Liver (tissue), 3 donors: ENCODE data around the gene ATOX1.
"Not testable (repeated sequence)": the region's sequence is repeated elsewhere in the genome, so short reads cannot be mapped to it uniquely, and the experiment has no call there.

ENCODE experiments used
- EGR1 ChIP-seq, 2 donors: IDR thresholded peaks; 2 replicates each; pipeline ENCODE4 v1.6.1; 2016 to 2018; ENCODE audit warnings: antibody characterized with exemption in 2 of 2, low read depth in 2 of 2
- GABPA ChIP-seq, 2 donors: IDR thresholded peaks in 1 of 2; conservative IDR thresholded peaks in 1 of 2; 2 replicates each; pipeline ENCODE4 v1.6.1; 2016; ENCODE audit warnings: antibody characterized with exemption in 2 of 2, mild to moderate bottlenecking in 1 of 2, moderate library complexity in 1 of 2
- HNF4A ChIP-seq, 2 donors: conservative IDR thresholded peaks; 2 replicates each; pipeline ENCODE4 v1.6.1; 2016; ENCODE audit warnings: antibody characterized with exemption in 2 of 2, mild to moderate bottlenecking in 2 of 2
- RAD21 ChIP-seq, 2 donors: IDR thresholded peaks; 2 replicates each; pipeline ENCODE4 v1.6.1; 2016; ENCODE audit warnings: antibody characterized with exemption in 2 of 2, mild to moderate bottlenecking in 2 of 2
- RXRA ChIP-seq, 2 donors: IDR thresholded peaks; 2 replicates each; pipeline ENCODE4 v1.6.1; 2017 to 2018; ENCODE audit warnings: antibody characterized with exemption in 2 of 2, mild to moderate bottlenecking in 1 of 2
- SP1 ChIP-seq: IDR thresholded peaks from 2 replicates; pipeline ENCODE4 v1.6.1; 2018; ENCODE audit warnings: antibody characterized with exemption, mild to moderate bottlenecking
- TAF1 ChIP-seq: conservative IDR thresholded peaks from 2 replicates; pipeline ENCODE4 v1.6.1; 2016; ENCODE audit warnings: antibody characterized with exemption, mild to moderate bottlenecking
- YY1 ChIP-seq: IDR thresholded peaks from 2 replicates; pipeline ENCODE4 v1.6.1; 2016; ENCODE audit warnings: antibody characterized with exemption, mild to moderate bottlenecking
- TF ChIP-seq, protein P1 (sequence below): fragments of 150-350 bp; IDR thresholded peaks from 2 replicates; pipeline ENCODE4 v1.5.1; 2017; ENCODE audit warnings: improper control_type of control experiment, low read depth, low read length; ENCODE audit not compliant: missing input control
- TF ChIP-seq, protein P2 (sequence below): IDR thresholded peaks from 2 replicates; pipeline ENCODE4 v1.6.1; 2016; ENCODE audit warnings: antibody characterized with exemption
- TF ChIP-seq, protein P3 (sequence below): IDR thresholded peaks from 2 replicates; pipeline ENCODE4 v1.6.1; 2016; ENCODE audit warnings: antibody characterized with exemption
- TF ChIP-seq, protein P4 (sequence below): IDR thresholded peaks from 2 replicates; pipeline ENCODE4 v1.6.1; 2016; ENCODE audit warnings: antibody characterized with exemption
- TF ChIP-seq, protein P5 (sequence below): IDR thresholded peaks from 2 replicates; pipeline ENCODE4 v1.6.1; 2016; ENCODE audit warnings: antibody characterized with exemption, mild to moderate bottlenecking
- donor health status: healthy.
- donor health status: healthy.

DNA sequence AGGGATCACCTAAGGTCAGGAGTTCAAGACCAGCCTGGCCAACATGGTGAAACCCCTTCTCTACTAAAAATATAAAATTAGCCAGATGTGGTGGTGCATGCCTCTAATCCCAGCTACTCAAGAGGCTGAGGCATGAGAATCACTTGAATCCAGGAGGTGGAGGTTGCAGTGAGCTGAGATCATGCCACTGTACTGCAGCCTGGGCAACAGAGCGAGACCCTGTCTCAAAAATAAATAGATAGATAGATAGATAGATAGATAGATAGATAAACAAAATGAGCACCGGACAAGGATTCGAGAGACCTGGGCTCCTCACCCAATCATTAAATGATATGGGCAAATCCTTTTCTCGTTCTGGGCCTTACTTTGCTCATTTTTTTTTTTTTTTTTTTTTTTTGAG is 60.4 kb downstream of the ATOX1 start:
- not testable (repeated sequence) for TF ChIP-seq EGR1 (IDR thresholded peaks at IDR 0.05; ENCODE audit: low read depth in 2 of 2); TAF1; SP1; GABPA (IDR thresholded peaks at IDR 0.05 in 1 of 2, conservative IDR thresholded peaks at IDR 0.05 in 1 of 2); RXRA (IDR thresholded peaks at IDR 0.05); HNF4A (conservative IDR thresholded peaks at IDR 0.05); YY1; RAD21 (IDR thresholded peaks at IDR 0.05)
- TF ChIP-seq, protein P1, sequence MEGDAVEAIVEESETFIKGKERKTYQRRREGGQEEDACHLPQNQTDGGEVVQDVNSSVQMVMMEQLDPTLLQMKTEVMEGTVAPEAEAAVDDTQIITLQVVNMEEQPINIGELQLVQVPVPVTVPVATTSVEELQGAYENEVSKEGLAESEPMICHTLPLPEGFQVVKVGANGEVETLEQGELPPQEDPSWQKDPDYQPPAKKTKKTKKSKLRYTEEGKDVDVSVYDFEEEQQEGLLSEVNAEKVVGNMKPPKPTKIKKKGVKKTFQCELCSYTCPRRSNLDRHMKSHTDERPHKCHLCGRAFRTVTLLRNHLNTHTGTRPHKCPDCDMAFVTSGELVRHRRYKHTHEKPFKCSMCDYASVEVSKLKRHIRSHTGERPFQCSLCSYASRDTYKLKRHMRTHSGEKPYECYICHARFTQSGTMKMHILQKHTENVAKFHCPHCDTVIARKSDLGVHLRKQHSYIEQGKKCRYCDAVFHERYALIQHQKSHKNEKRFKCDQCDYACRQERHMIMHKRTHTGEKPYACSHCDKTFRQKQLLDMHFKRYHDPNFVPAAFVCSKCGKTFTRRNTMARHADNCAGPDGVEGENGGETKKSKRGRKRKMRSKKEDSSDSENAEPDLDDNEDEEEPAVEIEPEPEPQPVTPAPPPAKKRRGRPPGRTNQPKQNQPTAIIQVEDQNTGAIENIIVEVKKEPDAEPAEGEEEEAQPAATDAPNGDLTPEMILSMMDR = not testable (repeated sequence)
- TF ChIP-seq, protein P2, sequence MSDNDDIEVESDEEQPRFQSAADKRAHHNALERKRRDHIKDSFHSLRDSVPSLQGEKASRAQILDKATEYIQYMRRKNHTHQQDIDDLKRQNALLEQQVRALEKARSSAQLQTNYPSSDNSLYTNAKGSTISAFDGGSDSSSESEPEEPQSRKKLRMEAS = not testable (repeated sequence)
- TF ChIP-seq, protein P3, sequence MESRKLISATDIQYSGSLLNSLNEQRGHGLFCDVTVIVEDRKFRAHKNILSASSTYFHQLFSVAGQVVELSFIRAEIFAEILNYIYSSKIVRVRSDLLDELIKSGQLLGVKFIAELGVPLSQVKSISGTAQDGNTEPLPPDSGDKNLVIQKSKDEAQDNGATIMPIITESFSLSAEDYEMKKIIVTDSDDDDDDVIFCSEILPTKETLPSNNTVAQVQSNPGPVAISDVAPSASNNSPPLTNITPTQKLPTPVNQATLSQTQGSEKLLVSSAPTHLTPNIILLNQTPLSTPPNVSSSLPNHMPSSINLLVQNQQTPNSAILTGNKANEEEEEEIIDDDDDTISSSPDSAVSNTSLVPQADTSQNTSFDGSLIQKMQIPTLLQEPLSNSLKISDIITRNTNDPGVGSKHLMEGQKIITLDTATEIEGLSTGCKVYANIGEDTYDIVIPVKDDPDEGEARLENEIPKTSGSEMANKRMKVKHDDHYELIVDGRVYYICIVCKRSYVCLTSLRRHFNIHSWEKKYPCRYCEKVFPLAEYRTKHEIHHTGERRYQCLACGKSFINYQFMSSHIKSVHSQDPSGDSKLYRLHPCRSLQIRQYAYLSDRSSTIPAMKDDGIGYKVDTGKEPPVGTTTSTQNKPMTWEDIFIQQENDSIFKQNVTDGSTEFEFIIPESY = not testable (repeated sequence)
- TF ChIP-seq, protein P4, sequence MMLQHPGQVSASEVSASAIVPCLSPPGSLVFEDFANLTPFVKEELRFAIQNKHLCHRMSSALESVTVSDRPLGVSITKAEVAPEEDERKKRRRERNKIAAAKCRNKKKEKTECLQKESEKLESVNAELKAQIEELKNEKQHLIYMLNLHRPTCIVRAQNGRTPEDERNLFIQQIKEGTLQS = not testable (repeated sequence)
- TF ChIP-seq, protein P5, sequence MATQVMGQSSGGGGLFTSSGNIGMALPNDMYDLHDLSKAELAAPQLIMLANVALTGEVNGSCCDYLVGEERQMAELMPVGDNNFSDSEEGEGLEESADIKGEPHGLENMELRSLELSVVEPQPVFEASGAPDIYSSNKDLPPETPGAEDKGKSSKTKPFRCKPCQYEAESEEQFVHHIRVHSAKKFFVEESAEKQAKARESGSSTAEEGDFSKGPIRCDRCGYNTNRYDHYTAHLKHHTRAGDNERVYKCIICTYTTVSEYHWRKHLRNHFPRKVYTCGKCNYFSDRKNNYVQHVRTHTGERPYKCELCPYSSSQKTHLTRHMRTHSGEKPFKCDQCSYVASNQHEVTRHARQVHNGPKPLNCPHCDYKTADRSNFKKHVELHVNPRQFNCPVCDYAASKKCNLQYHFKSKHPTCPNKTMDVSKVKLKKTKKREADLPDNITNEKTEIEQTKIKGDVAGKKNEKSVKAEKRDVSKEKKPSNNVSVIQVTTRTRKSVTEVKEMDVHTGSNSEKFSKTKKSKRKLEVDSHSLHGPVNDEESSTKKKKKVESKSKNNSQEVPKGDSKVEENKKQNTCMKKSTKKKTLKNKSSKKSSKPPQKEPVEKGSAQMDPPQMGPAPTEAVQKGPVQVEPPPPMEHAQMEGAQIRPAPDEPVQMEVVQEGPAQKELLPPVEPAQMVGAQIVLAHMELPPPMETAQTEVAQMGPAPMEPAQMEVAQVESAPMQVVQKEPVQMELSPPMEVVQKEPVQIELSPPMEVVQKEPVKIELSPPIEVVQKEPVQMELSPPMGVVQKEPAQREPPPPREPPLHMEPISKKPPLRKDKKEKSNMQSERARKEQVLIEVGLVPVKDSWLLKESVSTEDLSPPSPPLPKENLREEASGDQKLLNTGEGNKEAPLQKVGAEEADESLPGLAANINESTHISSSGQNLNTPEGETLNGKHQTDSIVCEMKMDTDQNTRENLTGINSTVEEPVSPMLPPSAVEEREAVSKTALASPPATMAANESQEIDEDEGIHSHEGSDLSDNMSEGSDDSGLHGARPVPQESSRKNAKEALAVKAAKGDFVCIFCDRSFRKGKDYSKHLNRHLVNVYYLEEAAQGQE = not testable (repeated sequence)
